Duodenal mucosa (tissue), 2 donors: Measurements from ENCODE around the gene CUBN.
"Not testable (repeated sequence)": the region's sequence is repeated elsewhere in the genome, so short reads cannot be mapped to it uniquely, and the experiment has no call there.

ENCODE experiments used
- H3K27ac ChIP-seq: one replicate; pipeline ENCODE4 v1.7.0; 2013; ENCODE audit warnings: low read depth, low read length
- H3K27me3 ChIP-seq, 2 donors: one replicate each; pipeline ENCODE4 v1.7.0; 2013; ENCODE audit warnings: low read length in 2 of 2, control low read depth in 1 of 2; ENCODE audit not compliant: insufficient read depth in 2 of 2, control insufficient read depth in 1 of 2
- H3K36me3 ChIP-seq, 2 donors: one replicate each; pipeline ENCODE4 v1.7.0; 2013; ENCODE audit warnings: low read length in 2 of 2, control low read depth in 1 of 2; ENCODE audit not compliant: insufficient read depth in 2 of 2, control insufficient read depth in 1 of 2
- H3K4me1 ChIP-seq, 2 donors: one replicate each; pipeline ENCODE4 v1.7.0; 2013; ENCODE audit warnings: low read length in 2 of 2, control low read depth in 1 of 2; ENCODE audit not compliant: insufficient read depth in 2 of 2, control insufficient read depth in 1 of 2
- H3K4me3 ChIP-seq, 2 donors: one replicate each; pipeline ENCODE4 v1.7.0; 2013; ENCODE audit warnings: low read length in 2 of 2, low read depth in 1 of 2
- H3K9ac ChIP-seq, 2 donors: one replicate each; pipeline ENCODE4 v1.7.0; 2013; ENCODE audit warnings: low read length in 2 of 2, low read depth in 1 of 2
- H3K9me3 ChIP-seq, 2 donors: one replicate each; pipeline ENCODE4 v1.7.0; 2013; ENCODE audit warnings: low read length in 2 of 2, control low read depth in 1 of 2; ENCODE audit not compliant: control insufficient read depth in 1 of 2

Gene CUBN

DNA sequence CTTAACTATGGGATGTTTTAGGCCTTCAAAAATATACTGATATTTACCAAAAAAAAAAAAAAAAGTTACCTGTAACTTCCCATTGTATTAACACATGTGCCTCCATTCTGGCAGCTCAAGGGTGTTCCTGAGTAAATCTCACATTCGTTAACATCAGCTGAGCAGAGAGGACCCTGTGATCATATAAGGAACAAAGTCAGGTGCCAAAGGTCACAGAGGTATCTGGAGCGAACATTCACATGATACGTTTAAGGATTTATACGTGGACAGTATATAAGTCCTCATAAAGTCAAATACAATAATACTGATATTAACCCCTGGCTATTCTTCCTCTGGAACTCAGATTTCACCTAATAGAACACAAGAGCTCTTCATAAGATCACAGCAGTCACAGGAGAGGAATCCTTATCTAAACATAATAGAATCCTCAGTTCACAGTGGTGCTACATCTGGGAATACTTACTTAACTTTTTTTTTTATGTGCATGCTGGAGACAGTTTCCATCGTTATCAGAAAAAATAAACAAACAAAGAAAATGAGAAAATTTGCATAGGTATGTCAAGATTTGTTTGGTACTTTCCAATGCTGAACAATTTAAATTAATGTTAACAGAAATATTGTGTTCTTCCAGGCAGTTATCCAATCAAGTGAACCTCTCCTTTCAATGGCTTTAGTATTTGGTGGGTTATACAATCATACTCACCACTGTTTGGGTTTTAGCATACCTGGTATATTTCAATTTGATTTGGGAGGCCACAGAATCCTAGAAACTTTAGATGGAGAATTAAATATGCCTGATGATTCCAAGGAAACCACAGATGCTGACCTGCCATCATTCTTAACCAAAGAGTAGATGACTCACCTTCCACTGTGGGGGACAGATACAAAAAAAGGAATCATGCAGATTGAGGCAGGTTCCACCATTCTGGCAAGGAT lies 6.6 kb downstream of the CUBN start:
- Histone ChIP-seq H3K27me3 (no peaks in the 10 kb centered on the region), H3K4me3 (no peak overlapping the region), H3K27ac (no peak overlapping the region), H3K9ac (no peak overlapping the region), H3K4me1 (peaks cover 0 to 5% of the 10 kb centered on the region in 2 donors), H3K9me3 (no peaks in the 10 kb centered on the region), H3K36me3 (no peaks in the 10 kb centered on the region)

DNA sequence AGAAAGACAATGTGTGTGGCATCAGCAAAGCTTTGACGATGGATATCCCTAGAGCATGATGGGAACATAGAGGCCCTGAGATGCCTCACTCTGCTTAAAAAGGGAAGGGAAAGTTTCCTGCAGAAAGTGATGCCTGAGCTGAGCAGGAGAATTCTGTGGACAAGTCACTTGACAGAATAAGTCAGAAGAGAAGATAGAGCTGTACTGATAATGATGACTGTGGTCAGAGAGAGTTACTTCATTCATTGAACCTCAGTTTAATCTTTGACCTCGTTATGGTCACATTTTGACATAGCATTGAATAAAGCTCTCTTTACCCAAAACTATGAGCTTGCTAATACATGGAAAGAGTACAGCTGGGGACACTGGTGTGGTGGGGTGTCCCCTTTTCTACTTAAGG lies 7.6 kb downstream of the CUBN start:
- H3K9ac ChIP-seq = no peak overlapping the region
- H3K4me3 ChIP-seq = no peak overlapping the region
- H3K4me1 ChIP-seq = peaks cover 0 to 5% of the 10 kb centered on the region in 2 donors
- H3K9me3 ChIP-seq = no peaks in the 10 kb centered on the region
- H3K27me3 ChIP-seq = no peaks in the 10 kb centered on the region
- no peaks in the 10 kb centered on the region for H3K36me3 ChIP-seq
- H3K27ac ChIP-seq = no peak overlapping the region

- Histone ChIP-seq H3K36me3 (no peaks in the 10 kb centered on the region), H3K4me3 (no peak overlapping the region), H3K27ac (no peak overlapping the region), H3K9me3 (no peaks in the 10 kb centered on the region), H3K9ac (no peak overlapping the region), H3K4me1 (peaks cover 0 to 5% of the 10 kb centered on the region in 2 donors), H3K27me3 (no peaks in the 10 kb centered on the region)
Observed at GRCh38 chr10:17120694-17121093, 8.9 kb downstream of the CUBN start.

- Histone ChIP-seq H3K27ac (no peak overlapping the region), H3K4me3 (no peak overlapping the region), H3K9me3 (no peaks in the 10 kb centered on the region), H3K4me1 (peaks cover 0 to 10% of the 10 kb centered on the region in 2 donors), H3K9ac (no peak overlapping the region), H3K27me3 (no peaks in the 10 kb centered on the region), H3K36me3 (no peaks in the 10 kb centered on the region)
Observed at GRCh38 chr10:17119845-17120244, 9.8 kb downstream of the CUBN start.

- peaks cover 0 to 10% of the 10 kb centered on the region in 2 donors for H3K4me1 ChIP-seq
- H3K9ac ChIP-seq = no peak overlapping the region
- no peak overlapping the region for H3K4me3 ChIP-seq
- H3K27me3 ChIP-seq = no peaks in the 10 kb centered on the region
- H3K9me3 ChIP-seq = no peaks in the 10 kb centered on the region
- H3K27ac ChIP-seq = no peak overlapping the region
- no peaks in the 10 kb centered on the region for H3K36me3 ChIP-seq
Observed at GRCh38 chr10:17116193-17116592, 13.4 kb downstream of the CUBN start.

DNA sequence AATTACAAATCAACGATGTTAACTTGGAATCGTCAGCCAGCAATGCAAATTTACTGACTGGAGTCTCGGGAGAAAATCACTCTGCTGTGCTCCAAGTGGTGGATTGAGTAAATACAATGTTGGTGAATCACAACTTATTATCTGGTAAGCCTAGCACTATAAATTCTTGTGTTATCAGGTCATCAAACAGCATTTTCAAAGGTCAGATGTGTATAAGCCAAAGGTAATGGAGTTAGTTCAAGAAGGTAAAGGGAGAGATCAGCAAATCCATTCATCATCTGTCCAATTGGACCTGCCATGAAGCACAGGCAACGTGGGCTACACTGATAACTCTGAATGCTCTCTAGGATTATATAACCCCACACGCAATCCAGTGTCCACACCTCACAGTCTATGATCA lies 13.9 kb downstream of the CUBN start:
- Histone ChIP-seq H3K27ac (no peak overlapping the region), H3K9me3 (no peaks in the 10 kb centered on the region), H3K36me3 (no peaks in the 10 kb centered on the region), H3K9ac (no peak overlapping the region), H3K4me1 (peaks cover 0 to 8% of the 10 kb centered on the region in 2 donors), H3K4me3 (no peak overlapping the region), H3K27me3 (no peaks in the 10 kb centered on the region)

GRCh38 chr10:17114878-17115444 lies 14.7 kb downstream of the CUBN start:
- not testable (repeated sequence) for H3K4me3 ChIP-seq, H3K27ac ChIP-seq, H3K9ac ChIP-seq, H3K36me3 ChIP-seq, H3K9me3 ChIP-seq, H3K27me3 ChIP-seq, H3K4me1 ChIP-seq

GRCh38 chr10:17113889-17114540 lies 15.6 kb downstream of the CUBN start:
- H3K4me3 ChIP-seq = no peak overlapping the region
- H3K36me3 ChIP-seq = no peaks in the 10 kb centered on the region
- H3K4me1 ChIP-seq = peaks cover 0 to 5% of the 10 kb centered on the region in 2 donors
- no peak overlapping the region for H3K9ac ChIP-seq
- no peaks in the 10 kb centered on the region for H3K9me3 ChIP-seq
- no peak overlapping the region for H3K27ac ChIP-seq
- no peaks in the 10 kb centered on the region for H3K27me3 ChIP-seq

GRCh38 chr10:17113346-17113745 lies 16.3 kb downstream of the CUBN start:
- Histone ChIP-seq H3K9me3 (no peaks in the 10 kb centered on the region), H3K4me1 (peaks cover 0 to 5% of the 10 kb centered on the region in 2 donors), H3K4me3 (no peak overlapping the region), H3K27ac (no peak overlapping the region), H3K27me3 (no peaks in the 10 kb centered on the region), H3K9ac (no peak overlapping the region), H3K36me3 (no peaks in the 10 kb centered on the region)

GRCh38 chr10:17112566-17112965 lies 17.0 kb downstream of the CUBN start:
- Histone ChIP-seq H3K9me3 (no peaks in the 10 kb centered on the region), H3K9ac (no peak overlapping the region), H3K36me3 (no peaks in the 10 kb centered on the region), H3K27ac (no peak overlapping the region), H3K4me3 (no peak overlapping the region), H3K4me1 (peaks cover 0 to 5% of the 10 kb centered on the region in 2 donors), H3K27me3 (no peaks in the 10 kb centered on the region)
